IPS-20b (cell line): Measurements from ENCODE around the gene LSR.
"Not testable (repeated sequence)": the region's sequence is repeated elsewhere in the genome, so short reads cannot be mapped to it uniquely, and the experiment has no call there.

ENCODE experiments used
- H3K27ac ChIP-seq: one replicate; pipeline ENCODE4 v1.5.1; 2013; ENCODE audit warnings: low read length
- H3K27me3 ChIP-seq: 2 replicates; pipeline ENCODE4 v1.6.1; 2013; ENCODE audit warnings: mild to moderate bottlenecking, low read length, inconsistent platforms; ENCODE audit not compliant: insufficient read depth
- H3K36me3 ChIP-seq: 2 replicates; pipeline ENCODE4 v1.6.1; 2013; ENCODE audit warnings: low read depth, mild to moderate bottlenecking, inconsistent platforms, low read length, moderate library complexity; ENCODE audit not compliant: insufficient read depth
- H3K4me1 ChIP-seq: 2 replicates; pipeline ENCODE4 v1.6.1; 2013; ENCODE audit warnings: mild to moderate bottlenecking, control low read depth, inconsistent platforms, low read length, moderate library complexity; ENCODE audit not compliant: insufficient read depth
- H3K4me3 ChIP-seq: 2 replicates; pipeline ENCODE4 v1.5.1; 2013; ENCODE audit warnings: mild to moderate bottlenecking, low read length, inconsistent platforms
- H3K9ac ChIP-seq: 2 replicates; pipeline ENCODE4 v1.6.1; 2013; ENCODE audit warnings: low read depth, mild to moderate bottlenecking, inconsistent platforms, low read length, moderate library complexity
- H3K9me3 ChIP-seq: 2 replicates; pipeline ENCODE4 v1.6.1; 2013; ENCODE audit warnings: mild to moderate bottlenecking, low read depth, low read length, inconsistent platforms; ENCODE audit not compliant: insufficient read depth

The LSR gene

DNA sequence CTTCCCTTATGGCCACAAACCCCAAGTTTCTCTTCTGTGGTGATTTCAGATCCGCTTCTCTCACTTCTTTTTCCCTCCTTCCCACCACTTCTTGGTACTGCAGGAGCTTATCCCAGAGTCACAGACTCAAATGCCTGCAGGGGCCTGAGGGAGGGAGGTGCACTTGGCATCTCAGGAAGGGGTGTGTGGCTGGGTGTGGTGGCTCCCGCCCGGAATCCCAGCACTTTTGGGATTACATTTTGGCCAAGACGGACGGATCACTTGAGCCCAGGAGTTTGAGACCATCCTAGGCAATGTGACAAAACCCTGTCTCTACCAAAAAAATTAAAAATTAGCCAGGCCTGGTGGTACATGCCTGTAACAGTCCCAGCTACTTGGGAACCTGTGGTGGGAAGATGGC, 25.5 kb downstream of the LSR start:
- Histone ChIP-seq H3K9ac (no peak overlapping the region), H3K27me3 (no peaks in the 10 kb centered on the region), H3K36me3 (peaks cover 70% of the 10 kb centered on the region), H3K27ac (no peak overlapping the region), H3K4me1 (peaks cover 5% of the 10 kb centered on the region; the same call in 1 of the 2 replicates), H3K4me3 (no peak overlapping the region), H3K9me3 (no peaks in the 10 kb centered on the region)

DNA sequence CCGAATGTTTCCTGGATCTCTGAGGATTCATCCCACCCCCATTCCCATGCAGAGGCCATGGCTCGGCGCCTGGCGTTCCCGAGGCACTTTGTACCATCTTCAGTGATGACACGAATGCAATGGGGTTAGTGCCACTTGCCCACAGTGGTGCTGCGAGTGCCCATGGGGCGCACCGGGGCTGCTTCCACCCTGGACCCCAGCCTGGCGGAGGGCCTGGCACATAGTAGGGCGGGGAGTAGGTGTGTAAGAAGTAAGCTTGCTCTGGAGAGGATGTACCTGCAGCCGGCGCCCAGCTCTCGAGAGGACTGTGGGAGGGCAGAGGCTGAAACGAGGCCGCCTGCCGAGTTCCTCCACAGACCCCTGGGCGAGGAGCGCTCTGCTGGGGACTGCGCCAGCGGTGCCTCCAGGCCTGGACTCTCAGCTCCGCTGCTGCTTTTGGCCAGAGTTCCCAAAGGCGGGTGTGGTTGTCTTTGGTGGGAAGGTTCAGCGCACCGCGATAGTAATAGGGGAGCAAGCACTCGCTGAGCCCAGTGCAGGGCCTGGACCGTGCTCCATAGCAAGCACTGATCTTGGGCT, 28.0 kb downstream of the LSR start:
- Histone ChIP-seq H3K36me3 (peaks cover 51% of the 10 kb centered on the region), H3K4me1 (no peaks in the 10 kb centered on the region), H3K27ac (no peak overlapping the region), H3K9me3 (no peaks in the 10 kb centered on the region), H3K27me3 (no peaks in the 10 kb centered on the region), H3K4me3 (no peak overlapping the region), H3K9ac (no peak overlapping the region)

DNA sequence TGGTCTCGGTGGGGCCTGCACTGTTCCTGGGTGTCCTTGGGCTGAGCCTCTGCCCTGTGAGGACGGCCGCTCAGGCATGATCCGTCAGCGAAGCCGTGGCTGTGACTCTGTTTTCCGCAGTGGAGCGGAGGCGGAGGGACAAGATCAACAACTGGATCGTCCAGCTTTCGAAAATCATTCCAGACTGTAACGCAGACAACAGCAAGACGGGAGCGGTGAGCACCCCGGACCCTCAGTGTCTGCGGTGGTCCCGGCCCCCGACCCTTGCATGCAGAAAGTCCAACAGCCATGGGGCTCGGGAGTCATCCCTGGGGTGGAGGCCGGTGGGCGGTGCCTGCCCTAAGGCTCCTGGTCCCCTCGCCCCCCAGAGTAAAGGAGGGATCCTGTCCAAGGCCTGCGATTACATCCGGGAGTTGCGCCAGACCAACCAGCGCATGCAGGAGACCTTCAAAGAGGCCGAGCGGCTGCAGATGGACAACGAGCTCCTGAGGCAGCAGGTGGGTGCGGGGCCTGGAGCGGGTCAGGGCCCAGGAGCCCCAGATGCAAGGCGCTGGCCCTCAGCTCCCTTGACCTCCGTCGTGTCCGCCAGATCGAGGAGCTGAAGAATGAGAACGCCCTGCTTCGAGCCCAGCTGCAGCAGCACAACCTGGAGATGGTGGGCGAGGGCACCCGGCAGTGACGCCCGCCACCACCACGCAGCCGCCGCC, 29.9 kb downstream of the LSR start:
- Histone ChIP-seq H3K4me1 (no peaks in the 10 kb centered on the region), H3K36me3 (peaks cover 33% of the 10 kb centered on the region; the same call in 1 of the 2 replicates), H3K4me3 (no peak overlapping the region), H3K27ac (no peak overlapping the region), H3K27me3 (no peaks in the 10 kb centered on the region), H3K9ac (no peak overlapping the region), H3K9me3 (no peaks in the 10 kb centered on the region)

DNA sequence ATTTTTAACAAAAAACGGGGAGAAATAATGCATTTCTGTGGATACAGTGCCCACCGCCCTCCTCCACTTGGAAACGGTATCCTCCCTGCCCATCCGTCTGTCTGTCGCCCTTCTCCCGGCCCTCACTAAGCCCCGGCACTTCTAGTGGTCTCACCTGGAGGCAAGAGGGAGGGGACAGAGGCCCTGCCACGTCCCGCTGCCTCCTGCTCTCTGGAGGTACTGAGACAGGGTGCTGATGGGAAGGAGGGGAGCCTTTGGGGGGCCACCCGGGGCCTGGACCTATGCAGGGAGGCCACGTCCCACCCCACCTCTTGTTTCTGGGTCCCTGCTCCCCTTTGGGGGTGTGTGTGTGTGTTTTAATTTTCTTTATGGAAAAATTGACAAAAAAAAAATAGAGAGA, 30.6 kb downstream of the LSR start:
- Histone ChIP-seq H3K9ac (no peak overlapping the region), H3K36me3 (peaks cover 26% of the 10 kb centered on the region; the same call in 1 of the 2 replicates), H3K27me3 (no peaks in the 10 kb centered on the region), H3K27ac (no peak overlapping the region), H3K4me1 (no peaks in the 10 kb centered on the region), H3K4me3 (no peak overlapping the region), H3K9me3 (no peaks in the 10 kb centered on the region)

DNA sequence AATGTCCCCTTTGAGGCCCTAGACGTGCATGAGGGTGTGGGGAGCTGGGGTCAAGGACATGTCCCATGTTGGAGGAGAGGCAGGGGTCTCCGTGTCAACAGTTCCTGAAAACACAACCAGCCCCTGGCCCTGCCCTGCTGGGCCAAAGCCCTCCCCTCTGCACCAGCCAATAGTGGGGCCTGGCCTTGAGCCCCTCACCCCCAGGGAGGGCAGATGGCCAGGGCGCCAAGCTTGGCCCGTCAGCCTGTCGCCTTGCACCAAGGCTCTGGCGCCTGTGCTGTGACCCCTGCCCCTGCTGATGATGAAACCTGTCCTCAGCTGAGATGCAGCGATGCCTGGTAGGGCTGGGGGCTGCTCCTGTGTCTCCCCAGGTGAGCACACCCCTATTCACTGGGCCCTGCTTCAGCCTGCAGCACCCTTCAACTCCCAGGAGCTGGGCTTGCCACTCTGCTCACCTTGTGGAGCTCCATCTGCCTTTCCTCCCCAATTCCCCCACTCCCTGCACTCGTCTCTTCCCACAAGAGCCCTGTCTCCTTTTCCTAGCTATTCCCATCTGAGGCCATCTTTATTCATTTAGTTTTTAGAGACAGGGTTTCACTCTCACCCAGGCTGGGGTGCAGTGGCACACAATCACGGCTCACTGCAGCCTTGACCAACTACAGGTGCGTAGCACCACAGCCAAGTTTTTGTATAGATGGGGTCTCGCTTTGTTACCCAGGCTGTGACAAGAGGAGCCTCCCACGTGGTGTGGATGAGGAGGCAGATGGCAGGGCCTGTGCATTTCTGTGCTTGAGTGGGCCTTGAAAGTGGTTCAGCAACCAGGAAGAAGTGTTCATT, 31.4 kb downstream of the LSR start:
- Histone ChIP-seq H3K9me3 (no peaks in the 10 kb centered on the region), H3K36me3 (peaks cover 20% of the 10 kb centered on the region; the same call in 1 of the 2 replicates), H3K27ac (no peak overlapping the region), H3K4me3 (no peak overlapping the region), H3K27me3 (no peaks in the 10 kb centered on the region), H3K4me1 (peaks cover 7% of the 10 kb centered on the region; the same call in 1 of the 2 replicates), H3K9ac (no peak overlapping the region)

DNA sequence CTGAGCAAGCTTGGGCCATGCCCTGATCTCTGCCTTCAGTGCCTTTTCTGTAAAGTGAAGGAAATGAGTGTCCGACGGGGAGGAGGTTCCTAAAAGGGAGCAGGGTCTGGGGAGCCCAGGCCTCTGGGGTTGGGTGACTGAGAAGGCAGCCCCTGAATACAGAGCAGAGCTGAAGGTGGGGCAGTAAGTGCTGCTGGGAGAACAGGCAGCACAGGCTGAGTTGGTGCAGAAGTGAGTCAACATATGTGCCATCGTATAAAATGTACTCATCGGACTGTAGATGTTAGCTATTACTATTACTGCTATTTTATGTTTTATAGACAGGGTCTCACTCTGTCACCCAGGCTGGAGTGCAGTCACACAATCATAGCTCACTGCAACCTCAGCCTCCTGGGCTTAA, 32.5 kb downstream of the LSR start:
- Histone ChIP-seq H3K4me3 (no peak overlapping the region), H3K9me3 (no peaks in the 10 kb centered on the region), H3K9ac (no peak overlapping the region), H3K36me3 (peaks cover 10% of the 10 kb centered on the region; the same call in 1 of the 2 replicates), H3K27me3 (no peaks in the 10 kb centered on the region), H3K4me1 (peaks cover 7% of the 10 kb centered on the region; the same call in 1 of the 2 replicates), H3K27ac (no peak overlapping the region)

DNA sequence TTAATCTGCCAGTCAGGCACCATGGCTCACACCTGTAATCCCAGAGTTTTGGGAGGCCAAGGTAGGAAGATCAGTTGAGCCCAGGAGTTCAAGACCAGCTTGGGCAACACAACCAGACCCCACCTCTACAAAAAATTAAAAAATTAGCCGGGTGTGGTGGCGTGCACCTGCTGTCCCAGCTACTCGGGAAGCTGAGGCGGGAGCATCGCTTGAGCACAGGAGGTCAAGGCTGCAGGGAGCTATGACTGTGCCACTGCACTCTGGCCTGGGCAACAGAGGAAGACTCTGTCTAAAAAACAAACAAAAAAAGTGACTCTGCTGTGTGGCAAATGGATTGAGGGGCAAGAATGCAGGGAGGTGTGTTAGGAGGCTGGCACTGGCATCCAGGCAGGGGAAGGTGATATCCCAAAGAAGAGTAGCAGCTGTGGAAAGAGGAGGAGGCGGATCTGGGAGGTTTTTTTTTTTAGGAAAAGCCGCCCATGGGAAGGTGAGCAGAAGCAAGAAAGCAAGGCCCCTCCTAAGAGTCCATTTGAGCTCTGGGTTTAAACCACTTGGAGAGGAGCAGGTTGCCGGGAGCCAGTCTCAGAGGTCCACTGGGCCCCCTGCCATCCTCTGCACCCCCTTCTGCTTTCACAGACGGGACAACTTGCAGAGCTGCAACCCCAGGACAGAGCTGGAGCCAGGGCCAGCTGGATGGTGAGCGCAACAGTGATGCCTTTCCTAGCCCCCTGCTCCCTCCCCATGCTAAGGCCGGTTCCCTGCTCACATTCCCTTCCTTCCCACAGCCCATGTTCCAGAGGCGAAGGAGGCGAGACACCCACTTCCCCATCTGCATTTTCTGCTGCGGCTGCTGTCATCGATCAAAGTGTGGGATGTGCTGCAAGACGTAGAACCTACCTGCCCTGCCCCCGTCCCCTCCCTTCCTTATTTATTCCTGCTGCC, 35.6 kb downstream of the LSR start:
- no peaks in the 10 kb centered on the region for H3K27me3 ChIP-seq
- H3K9ac ChIP-seq: no peak overlapping the region
- H3K4me3 ChIP-seq: no peak overlapping the region
- no peak overlapping the region for H3K27ac ChIP-seq
- H3K4me1 ChIP-seq: peaks cover 7% of the 10 kb centered on the region; the same call in 1 of the 2 replicates
- no peaks in the 10 kb centered on the region for H3K36me3 ChIP-seq
- no peaks in the 10 kb centered on the region for H3K9me3 ChIP-seq

DNA sequence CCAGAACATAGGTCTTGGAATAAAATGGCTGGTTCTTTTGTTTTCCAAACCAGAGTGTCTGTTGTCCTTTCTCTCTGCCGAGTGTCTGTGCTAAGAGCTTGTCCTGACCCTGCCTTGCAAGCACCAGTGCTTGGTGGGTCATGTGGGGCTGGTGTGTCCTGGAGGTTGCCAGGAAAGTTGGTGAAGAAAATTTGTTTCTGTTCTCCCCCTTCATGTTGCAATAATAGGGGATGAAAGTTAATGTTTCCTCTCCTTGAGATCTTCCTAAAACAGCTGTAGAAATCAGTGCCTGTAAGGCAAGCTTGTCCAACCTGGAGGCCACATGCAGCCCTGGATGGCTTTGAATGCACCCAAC, 36.3 kb downstream of the LSR start:
- H3K36me3 ChIP-seq: no peaks in the 10 kb centered on the region
- peaks cover 7% of the 10 kb centered on the region; the same call in 1 of the 2 replicates for H3K4me1 ChIP-seq
- no peak overlapping the region for H3K27ac ChIP-seq
- no peaks in the 10 kb centered on the region for H3K27me3 ChIP-seq
- H3K4me3 ChIP-seq: no peak overlapping the region
- no peak overlapping the region for H3K9ac ChIP-seq
- no peaks in the 10 kb centered on the region for H3K9me3 ChIP-seq

DNA sequence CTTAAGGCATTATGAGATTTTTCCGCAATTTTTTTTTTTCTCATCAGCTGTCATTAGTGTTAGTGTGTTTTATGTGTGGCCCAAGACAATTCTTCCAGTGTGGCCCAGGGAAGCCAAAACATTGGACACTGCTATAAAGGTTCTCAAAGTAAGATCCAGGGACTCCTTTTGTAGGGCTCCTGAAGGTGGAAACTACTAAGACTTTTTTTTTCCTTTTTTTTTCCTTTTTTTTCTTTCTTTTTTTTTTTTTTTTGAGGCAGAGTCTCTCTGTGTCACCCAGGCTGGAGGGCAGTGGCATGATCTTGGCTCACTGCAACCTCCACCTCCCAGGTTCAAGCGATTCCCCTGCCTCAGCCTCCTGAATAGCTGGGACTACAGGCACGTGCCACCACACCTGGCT, 36.7 kb downstream of the LSR start:
- H3K4me1 ChIP-seq, H3K4me3 ChIP-seq, H3K27me3 ChIP-seq, H3K36me3 ChIP-seq, H3K9ac ChIP-seq, H3K9me3 ChIP-seq, H3K27ac ChIP-seq: not testable (repeated sequence)

DNA sequence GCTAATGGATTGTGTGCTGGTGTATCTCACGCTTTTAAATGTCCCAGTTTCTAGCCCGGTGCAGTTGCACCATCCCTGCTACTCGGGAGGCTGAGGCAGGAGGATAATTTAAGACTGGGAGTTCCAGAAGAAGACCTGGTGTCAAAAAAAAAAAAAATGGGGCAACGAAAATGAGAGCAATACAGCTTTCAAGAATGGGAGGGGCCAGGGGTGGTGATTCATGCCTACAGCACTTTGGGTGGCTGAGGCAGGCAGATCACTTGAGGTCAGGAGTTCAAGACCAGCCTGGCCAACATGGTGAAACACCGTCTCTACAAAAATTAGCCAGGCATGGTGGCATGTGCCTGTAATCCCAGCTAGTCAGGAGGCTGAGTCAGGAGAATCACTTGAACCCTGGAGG, 37.3 kb downstream of the LSR start:
- H3K9me3 ChIP-seq, H3K9ac ChIP-seq, H3K27ac ChIP-seq, H3K36me3 ChIP-seq, H3K4me3 ChIP-seq, H3K4me1 ChIP-seq, H3K27me3 ChIP-seq: not testable (repeated sequence)

DNA sequence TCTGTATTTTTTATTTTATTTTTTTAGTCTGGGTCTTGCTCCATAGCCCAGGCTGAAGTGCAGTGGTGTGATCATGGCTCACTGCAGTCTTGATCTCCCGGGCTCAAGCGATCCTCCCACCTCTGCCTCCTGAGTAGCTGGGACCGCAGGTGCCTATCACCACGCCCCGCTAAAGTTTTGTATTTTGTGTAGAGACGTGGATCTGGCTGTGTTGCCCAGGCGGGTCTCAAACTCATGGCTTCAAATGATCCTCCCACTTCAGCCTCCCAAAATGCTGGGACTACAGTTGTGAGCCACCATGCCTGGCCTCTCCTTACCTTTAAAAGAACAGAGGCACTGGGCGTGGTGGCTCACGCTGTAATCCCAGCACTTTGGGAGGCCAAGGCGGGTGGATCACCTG, 38.9 kb downstream of the LSR start:
- H3K27ac ChIP-seq: no peak overlapping the region
- H3K9me3 ChIP-seq: no peaks in the 10 kb centered on the region
- H3K9ac ChIP-seq: no peak overlapping the region
- 0 out of 2 replicates have a peak, but pooled peaks cover under 1% of the 10 kb centered on the region for H3K27me3 ChIP-seq
- peaks cover 7% of the 10 kb centered on the region; the same call in 1 of the 2 replicates for H3K4me1 ChIP-seq
- no peak overlapping the region for H3K4me3 ChIP-seq
- no peaks in the 10 kb centered on the region for H3K36me3 ChIP-seq
